Upper lobe of left lung (tissue), 6 donors: Measurements from ENCODE around the gene RAP2A. TPM values are rescaled to one million over a fixed set of nuclear protein-coding genes. Genes with fewer than 3 reads are reported as not detected.

Experiments
- ATAC-seq, 2 donors: fragments of 200-7000 bp; cut with Tn5 transposase; one replicate each; pipeline ENCODE4 v1.9.1; 2022; ENCODE audit warnings: mild to moderate bottlenecking in 2 of 2, moderate library complexity in 2 of 2; ENCODE audit not compliant: low FRiP score in 2 of 2
- DNase-seq, 2 donors: peaks; one replicate each; pipeline ENCODE4 v3.0.0-alpha.2; 2019 to 2020
- H3K27ac ChIP-seq, 4 donors: fragments of 200-600 bp; sonication (generic); one replicate each; pipeline ENCODE4 v1.5.1; 2016 to 2019
- H3K27me3 ChIP-seq, 4 donors: fragments of 200-600 bp; sonication (generic); one replicate each; pipeline ENCODE4 v1.5.1; 2017 to 2019
- H3K36me3 ChIP-seq, 4 donors: fragments of 200-600 bp; sonication (generic); one replicate each; pipeline ENCODE4 v1.5.1; 2016 to 2019
- H3K4me1 ChIP-seq, 4 donors: fragments of 200-600 bp; sonication (generic); one replicate each; pipeline ENCODE4 v1.5.1; 2018 to 2019
- H3K4me3 ChIP-seq, 4 donors: fragments of 200-600 bp; sonication (generic); one replicate each; pipeline ENCODE4 v1.5.1; 2017 to 2019; ENCODE audit warnings: mild to moderate bottlenecking in 2 of 4, moderate library complexity in 1 of 4
- H3K9me3 ChIP-seq, 4 donors: fragments of 200-600 bp; sonication (generic); one replicate each; pipeline ENCODE4 v1.5.1; 2018 to 2019
- EP300 ChIP-seq, 4 donors: sonication (generic); formaldehyde crosslinking; IDR thresholded peaks; one replicate each; pipeline ENCODE4 v1.5.1; 2017; ENCODE audit warnings: antibody characterized with exemption in 4 of 4, control low read depth in 2 of 4
- POLR2A ChIP-seq, 4 donors: fragments of 450-650 bp; IDR thresholded peaks; one replicate each; pipeline ENCODE4 v1.5.1; 2016 to 2017; ENCODE audit warnings: antibody characterized with exemption in 4 of 4, mild to moderate bottlenecking in 2 of 4
- POLR2AphosphoS5 ChIP-seq, 2 donors: sonication (generic); formaldehyde crosslinking; IDR thresholded peaks; one replicate each; pipeline ENCODE4 v1.5.1; 2017; ENCODE audit warnings: antibody characterized with exemption in 2 of 2
- WGBS, 2 donors: methylation state at CpG; one replicate each; pipeline ENCODE4 v1.1.5; 2017 to 2018; 5-methylcytosine and 5-hydroxymethylcytosine counted together
- total RNA-seq, 6 donors: library from RNA; depleted of rRNA in 4 of 6; stranded (reverse); fragments of >200 nt in 4 of 6; gene quantifications; one replicate each; pipeline versions ENCODE4 v1.1.0 to v1.2.1, GENCODE V29; 2016 to 2021
- TF ChIP-seq, protein P1 (sequence below), 6 experiments: fragments of 450-650 bp in 4 of 6; fragments of 200-600 bp in 2 of 6; sonication (generic) in 2 of 6; IDR thresholded peaks; one replicate each; pipeline ENCODE4 v1.5.1; 2016 to 2019; ENCODE audit warnings: antibody characterized with exemption in 6 of 6
- donor health status: DM: no; HTN: no; CAD: no; lungs with moderate emphysema.
- donor health status: DM: no; HTN: yes; CAD: no; lungs with severe emphysema.

Gene RAP2A
- total RNA-seq, 6 donors from 2014 or later, result 17.8 to 55.4 (median 31.5) TPM

DNA sequence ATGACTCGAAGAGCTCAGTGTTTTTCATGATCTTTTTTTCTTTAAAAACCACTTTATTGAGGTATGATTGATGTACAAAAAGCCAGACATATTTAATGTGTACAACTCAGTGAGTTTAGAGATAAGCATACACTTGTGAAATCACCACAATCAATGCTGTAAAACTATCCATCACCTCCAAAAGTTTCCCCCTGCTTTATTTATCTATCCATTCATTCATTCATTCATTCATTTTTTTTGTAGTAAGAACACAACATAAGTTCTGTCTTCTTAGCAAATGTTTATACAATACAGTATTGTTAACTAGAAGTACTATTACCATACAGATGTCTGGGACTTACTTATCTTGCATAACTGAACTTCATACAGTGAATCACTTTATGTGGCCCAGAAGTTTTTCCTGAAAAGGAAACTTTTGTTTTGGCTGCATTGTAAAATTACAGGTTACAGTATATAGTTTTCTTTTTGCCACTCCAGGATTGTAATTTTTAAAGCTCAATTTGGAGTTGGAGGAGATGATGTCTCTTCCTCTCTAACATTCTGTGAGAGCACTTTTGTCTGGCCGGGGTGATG lies 6.7 kb downstream of the RAP2A start:
- H3K27ac ChIP-seq, result no peak overlapping the region
- peaks cover 13 to 28% (median 22%) of the 10 kb centered on the region in 4 donors for H3K4me1 ChIP-seq
- WGBS, 2 donors, result 75 to 85% methylated on average over 2 of the region's 2 CpGs
- no peaks in the 10 kb centered on the region for H3K9me3 ChIP-seq
- DNase-seq, result no peak
- no peak for ATAC-seq
- H3K36me3 ChIP-seq, result no peaks in the 10 kb centered on the region
- H3K4me3 ChIP-seq, result no peak overlapping the region
- no peaks in the 10 kb centered on the region for H3K27me3 ChIP-seq
- no peak for TF ChIP-seq EP300 (IDR thresholded peaks at IDR 0.05)
- no peak for TF ChIP-seq POLR2AphosphoS5 (IDR thresholded peaks at IDR 0.05)
- TF ChIP-seq POLR2A (IDR thresholded peaks at IDR 0.05), result no peak
- TF ChIP-seq, protein P1, sequence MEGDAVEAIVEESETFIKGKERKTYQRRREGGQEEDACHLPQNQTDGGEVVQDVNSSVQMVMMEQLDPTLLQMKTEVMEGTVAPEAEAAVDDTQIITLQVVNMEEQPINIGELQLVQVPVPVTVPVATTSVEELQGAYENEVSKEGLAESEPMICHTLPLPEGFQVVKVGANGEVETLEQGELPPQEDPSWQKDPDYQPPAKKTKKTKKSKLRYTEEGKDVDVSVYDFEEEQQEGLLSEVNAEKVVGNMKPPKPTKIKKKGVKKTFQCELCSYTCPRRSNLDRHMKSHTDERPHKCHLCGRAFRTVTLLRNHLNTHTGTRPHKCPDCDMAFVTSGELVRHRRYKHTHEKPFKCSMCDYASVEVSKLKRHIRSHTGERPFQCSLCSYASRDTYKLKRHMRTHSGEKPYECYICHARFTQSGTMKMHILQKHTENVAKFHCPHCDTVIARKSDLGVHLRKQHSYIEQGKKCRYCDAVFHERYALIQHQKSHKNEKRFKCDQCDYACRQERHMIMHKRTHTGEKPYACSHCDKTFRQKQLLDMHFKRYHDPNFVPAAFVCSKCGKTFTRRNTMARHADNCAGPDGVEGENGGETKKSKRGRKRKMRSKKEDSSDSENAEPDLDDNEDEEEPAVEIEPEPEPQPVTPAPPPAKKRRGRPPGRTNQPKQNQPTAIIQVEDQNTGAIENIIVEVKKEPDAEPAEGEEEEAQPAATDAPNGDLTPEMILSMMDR (IDR thresholded peaks at IDR 0.05), result no peak

DNA sequence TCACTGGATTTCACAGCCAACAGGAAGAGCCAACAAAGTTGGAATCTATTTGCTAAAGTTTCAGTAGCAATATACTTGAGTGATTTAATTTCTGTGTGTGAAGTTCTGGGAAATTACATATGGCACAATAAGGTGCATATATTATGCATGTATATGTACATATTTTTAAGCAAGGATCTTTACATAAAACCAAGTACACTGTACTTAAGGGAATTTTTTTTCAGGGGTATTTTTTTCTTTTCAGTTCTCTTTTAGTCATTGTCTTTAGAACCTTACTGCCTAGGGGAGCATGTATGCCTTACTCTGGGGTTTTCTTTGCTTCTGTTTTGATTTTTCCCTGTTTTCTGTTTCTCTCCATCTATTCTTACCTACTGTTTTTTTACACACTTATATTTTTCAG lies 7.4 kb downstream of the RAP2A start:
- Histone ChIP-seq H3K9me3 (no peaks in the 10 kb centered on the region), H3K4me3 (no peak overlapping the region), H3K27me3 (no peaks in the 10 kb centered on the region), H3K4me1 (peaks cover 9 to 21% (median 18%) of the 10 kb centered on the region in 4 donors), H3K36me3 (no peaks in the 10 kb centered on the region), H3K27ac (no peak overlapping the region)
- no peak for ATAC-seq
- TF ChIP-seq EP300 (IDR thresholded peaks at IDR 0.05) (no peak), POLR2AphosphoS5 (IDR thresholded peaks at IDR 0.05) (no peak), POLR2A (IDR thresholded peaks at IDR 0.05) (no peak)
- TF ChIP-seq, protein P1 (IDR thresholded peaks at IDR 0.05), result no peak
- DNase-seq, result no peak

DNA sequence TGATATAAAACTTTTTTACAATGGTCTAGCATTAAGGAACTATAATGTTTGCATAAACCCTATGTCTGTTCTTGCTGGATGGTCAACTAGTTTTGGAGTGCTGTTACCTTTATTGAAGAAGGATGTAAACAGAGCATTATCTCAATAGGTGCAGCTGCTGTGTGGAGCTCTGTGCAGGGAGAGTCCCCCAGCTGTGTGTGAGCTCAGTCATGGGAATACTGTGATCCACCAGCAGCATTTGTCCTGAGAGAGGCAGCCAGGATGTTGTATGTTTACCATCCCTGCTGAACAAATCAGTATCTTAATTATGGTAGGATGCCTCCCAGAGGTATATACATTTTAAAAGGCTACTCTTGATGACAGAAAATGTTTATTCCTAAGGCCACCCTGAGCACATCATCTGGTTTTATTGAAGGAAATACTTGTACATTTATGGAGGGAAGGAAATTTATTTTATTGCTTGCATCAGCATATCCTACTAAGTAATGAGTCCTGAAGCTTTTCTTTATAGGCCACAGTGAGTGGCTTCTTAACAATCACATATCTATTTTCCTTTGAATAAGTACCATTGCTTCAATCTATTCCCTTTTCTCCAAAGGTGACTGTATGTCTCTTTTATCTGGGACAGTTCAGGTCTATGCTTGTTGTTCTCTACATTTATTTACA lies 11.7 kb downstream of the RAP2A start:
- TF ChIP-seq POLR2AphosphoS5 (IDR thresholded peaks at IDR 0.05), result no peak
- TF ChIP-seq POLR2A (IDR thresholded peaks at IDR 0.05), result no peak
- TF ChIP-seq, protein P1 (IDR thresholded peaks at IDR 0.05), result no peak
- TF ChIP-seq EP300 (IDR thresholded peaks at IDR 0.05), result no peak
- H3K4me1 ChIP-seq, result peaks cover 0 to 3% (median 0%) of the 10 kb centered on the region in 4 donors
- DNase-seq (no peak), ATAC-seq (no peak)
- H3K27ac ChIP-seq, result no peak overlapping the region
- H3K27me3 ChIP-seq, result no peaks in the 10 kb centered on the region
- no peaks in the 10 kb centered on the region for H3K9me3 ChIP-seq
- no peak overlapping the region for H3K4me3 ChIP-seq
- H3K36me3 ChIP-seq, result no peaks in the 10 kb centered on the region

DNA sequence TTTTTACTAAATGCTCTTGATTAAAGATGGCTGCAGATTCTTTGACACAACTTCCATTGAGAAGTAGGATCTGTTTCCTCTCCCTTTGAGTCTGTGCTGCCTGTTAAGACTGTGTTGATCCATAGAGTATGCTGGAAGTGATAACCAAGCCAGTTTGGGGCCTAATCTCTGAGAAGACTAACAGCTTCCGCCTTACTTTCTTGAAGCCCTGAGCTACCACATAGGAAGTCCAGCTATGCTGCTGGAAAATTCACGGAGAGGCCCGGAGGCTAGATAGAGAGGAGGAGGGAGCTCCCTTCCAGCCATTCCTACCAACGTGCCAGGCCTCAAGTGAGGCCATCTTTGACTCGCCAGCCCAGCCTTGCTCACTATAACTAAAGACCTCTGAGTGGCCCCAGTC lies 12.5 kb downstream of the RAP2A start:
- TF ChIP-seq, protein P1 (IDR thresholded peaks at IDR 0.05), result no peak
- no peak for TF ChIP-seq EP300 (IDR thresholded peaks at IDR 0.05)
- no peak for TF ChIP-seq POLR2A (IDR thresholded peaks at IDR 0.05)
- TF ChIP-seq POLR2AphosphoS5 (IDR thresholded peaks at IDR 0.05), result no peak
- ATAC-seq (no peak), DNase-seq (no peak)
- no peaks in the 10 kb centered on the region for H3K27me3 ChIP-seq
- H3K9me3 ChIP-seq, result no peaks in the 10 kb centered on the region
- H3K36me3 ChIP-seq, result no peaks in the 10 kb centered on the region
- no peaks in the 10 kb centered on the region for H3K4me1 ChIP-seq
- no peak overlapping the region for H3K27ac ChIP-seq
- H3K4me3 ChIP-seq, result no peak overlapping the region
- 89 to 90% methylated on average over 5 of the region's 5 CpGs for WGBS, 2 donors
